ENCODE measurements around the gene AK2. TPM values are rescaled to one million over a fixed set of nuclear protein-coding genes. Genes with fewer than 3 reads are reported as not detected.

AK2 gene
- total RNA-seq, 2 donors from 2014 or later = 120 to 123 TPM

- TF ChIP-seq POLR2AphosphoS5 (IDR thresholded peaks at IDR 0.05) (peak; percentile 34), POLR2A (IDR thresholded peaks at IDR 0.05) (no peak), CTCF (IDR thresholded peaks at IDR 0.05) (peak in 3 of 4 experiments; percentile 15 to 74 (median 39))
- Histone ChIP-seq H3K36me3 (no peaks in the 10 kb centered on the region), H3K27me3 (replicated peaks; ENCODE audit: insufficient read depth) (no peaks in the 10 kb centered on the region), H3K4me1 (replicated peaks) (peaks cover 18% of the 10 kb centered on the region), H3K9me3 (no peaks in the 10 kb centered on the region), H3K4me3 (no peak overlapping the region), H3K27ac (no peak overlapping the region)
- whole genome bisulfite sequencing = 55% methylated on average over 6 of the region's 6 CpGs
- intact Hi-C loops (cut with DNase I) = loop anchor here (5.0 to 10.0 kb wide), 2 partner anchors 40 to 73 kb away; no protein-coding TSS in a partner anchor
- DNase-seq (ENCODE audit: low spot score) = peak; percentile 33
These were observed 29.3 kb downstream of the AK2 start for GRCh38 chr1:33007190-33008050.

- no peak for TF ChIP-seq POLR2AphosphoS5 (IDR thresholded peaks at IDR 0.05)
- TF ChIP-seq POLR2A (IDR thresholded peaks at IDR 0.05) = no peak
- TF ChIP-seq CTCF (IDR thresholded peaks at IDR 0.05) = no peak
- no peaks in the 10 kb centered on the region for H3K36me3 ChIP-seq
- no peak overlapping the region for H3K4me3 ChIP-seq
- H3K4me1 ChIP-seq (replicated peaks) = peaks cover 8% of the 10 kb centered on the region
- no peaks in the 10 kb centered on the region for H3K27me3 ChIP-seq (replicated peaks; ENCODE audit: insufficient read depth)
- H3K27ac ChIP-seq = no peak overlapping the region
- intact Hi-C loops (cut with DNase I) = loop anchor here (5.0 to 10.0 kb wide), 2 partner anchors 39 to 71 kb away; no protein-coding TSS in a partner anchor
- DNase-seq (ENCODE audit: low spot score) = no peak
- WGBS = 62% methylated on average over 9 of the region's 9 CpGs
- no peaks in the 10 kb centered on the region for H3K9me3 ChIP-seq
These were observed 30.8 kb downstream of the AK2 start for GRCh38 chr1:33005838-33006421.

- DNase-seq (ENCODE audit: low spot score) = no peak
- Histone ChIP-seq H3K4me1 (replicated peaks) (peaks cover 3% of the 10 kb centered on the region), H3K4me3 (no peak overlapping the region), H3K9me3 (no peaks in the 10 kb centered on the region), H3K36me3 (no peaks in the 10 kb centered on the region), H3K27ac (no peak overlapping the region), H3K27me3 (replicated peaks; ENCODE audit: insufficient read depth) (no peaks in the 10 kb centered on the region)
- WGBS = 71% methylated on average over 2 of the region's 2 CpGs
- intact Hi-C loops (cut with DNase I) = loop anchor here (5.0 to 10.0 kb wide), 2 partner anchors 38 to 70 kb away; no protein-coding TSS in a partner anchor
- TF ChIP-seq CTCF (IDR thresholded peaks at IDR 0.05) (no peak), POLR2A (IDR thresholded peaks at IDR 0.05) (no peak), POLR2AphosphoS5 (IDR thresholded peaks at IDR 0.05) (no peak)
These were observed 31.4 kb downstream of the AK2 start for GRCh38 chr1:33005117-33005837.

GRCh38 chr1:33004613-33005012, 32.1 kb downstream of the AK2 start:
- DNase-seq (ENCODE audit: low spot score) = no peak
- Histone ChIP-seq H3K27ac (no peak overlapping the region), H3K9me3 (no peaks in the 10 kb centered on the region), H3K4me1 (replicated peaks) (peaks cover 2% of the 10 kb centered on the region), H3K4me3 (no peak overlapping the region), H3K27me3 (replicated peaks; ENCODE audit: insufficient read depth) (no peaks in the 10 kb centered on the region), H3K36me3 (no peaks in the 10 kb centered on the region)
- 60% methylated on average over 2 of the region's 2 CpGs for WGBS
- TF ChIP-seq POLR2AphosphoS5 (IDR thresholded peaks at IDR 0.05) (peak; percentile 9), CTCF (IDR thresholded peaks at IDR 0.05) (no peak), POLR2A (IDR thresholded peaks at IDR 0.05) (no peak)
- intact Hi-C loops (cut with DNase I) = loop anchor here (5.0 to 10.0 kb wide), 2 partner anchors 37 to 70 kb away; no protein-coding TSS in a partner anchor
